HCT116 (cell line): Measurements from ENCODE around the gene CDC42SE1. TPM values are rescaled to one million over a fixed set of nuclear protein-coding genes. Genes with fewer than 3 reads are reported as not detected.

Experiments
- ATAC-seq: fragments of 200-7000 bp; cut with Tn5 transposase; 2 replicates; pipeline ENCODE4 v1.9.1; 2020; ENCODE audit warnings: mild to moderate bottlenecking, moderate library complexity
- BruUV-seq: library from RNA; stranded (reverse); fragments of 400-500 nt; replicated peaks from 2 replicates; lab custom pipeline; 2021; lab: Mats Ljungman, UMichigan
- CTCF ChIA-PET: fragments of 300-600 bp; sonication (Branson Sonifier 250); formaldehyde crosslinking; loops from one replicate; lab custom pipeline; 2021; ENCODE audit warnings: antibody characterized with exemption; lab: Charles Lee
- POLR2A ChIA-PET: fragments of 300-600, 350-600 bp; sonication (Branson Sonifier 250); formaldehyde crosslinking; loops from one replicate; lab custom pipeline; 2021; ENCODE audit warnings: antibody characterized with exemption; lab: Charles Lee
- RAD21 ChIA-PET, 2 experiments: fragments of 300-600 bp; sonication (Branson Sonifier 250); formaldehyde crosslinking; loops; one replicate each; lab custom pipeline; 2023; ENCODE audit warnings: low total read pairs in 2 of 2; ENCODE audit not compliant: uncharacterized antibody in 2 of 2, unreplicated experiment in 2 of 2, low non-redundant PET in 1 of 2; lab: Charles Lee
- DNase-seq: peaks from one replicate; pipeline ENCODE4 v3.0.0-alpha.2; 2010; ENCODE audit warnings: low read depth, low spot score
- H2AFZ ChIP-seq: fragments of 200-600 bp; shearing (Covaris generic), sonication (generic); 2 replicates; pipeline ENCODE4 v1.6.1; 2017; ENCODE audit warnings: low read depth, mixed run types, mixed read lengths, antibody characterized with exemption, low read length; ENCODE audit not compliant: poor library complexity, severe bottlenecking
- H3K27ac ChIP-seq: 2 replicates; pipeline ENCODE4 v1.5.1; 2012; ENCODE audit warnings: low read depth, low read length
- H3K27me3 ChIP-seq: fragments of 200-600 bp; sonication (generic); 2 replicates; pipeline ENCODE4 v1.6.1; 2016; ENCODE audit warnings: mixed run types, low read length, mixed read lengths; ENCODE audit not compliant: insufficient read depth
- H3K36me3 ChIP-seq, 2 experiments: fragments of 200-500 bp in 1 of 2; fragments of 200-600 bp in 1 of 2; sonication (Bioruptor generic) in 1 of 2; sonication (generic) in 1 of 2; 2 replicates each; pipeline versions ENCODE4 v1.5.1 to v1.6.1; 2014 to 2016; ENCODE audit warnings: low read length in 2 of 2, inconsistent platforms in 1 of 2, mixed read lengths in 1 of 2, mixed run types in 1 of 2; ENCODE audit not compliant: insufficient read depth in 2 of 2, control insufficient read depth in 1 of 2
- H3K4me1 ChIP-seq, 2 experiments: fragments of 200-600 bp in 1 of 2; sonication (generic) in 1 of 2; 2 replicates each; pipeline versions ENCODE4 v1.5.1 to v1.6.1; 2012 to 2017; ENCODE audit warnings: low read length in 2 of 2, inconsistent platforms in 1 of 2, mild to moderate bottlenecking in 1 of 2, mixed read lengths in 1 of 2, mixed run types in 1 of 2, moderate library complexity in 1 of 2; ENCODE audit not compliant: insufficient read depth in 2 of 2, control insufficient read depth in 1 of 2
- H3K4me2 ChIP-seq: fragments of 200-600 bp; sonication (generic); 2 replicates; pipeline ENCODE4 v1.6.1; 2017; ENCODE audit warnings: mixed run types, low read length, mixed read lengths
- H3K4me3 ChIP-seq, 2 experiments: fragments of 200-600 bp in 1 of 2; sonication (generic) in 1 of 2; replicated peaks in 1 of 2; 2 replicates each; pipeline ENCODE4 v1.5.1; 2011 to 2016; ENCODE audit warnings: low read length in 2 of 2, control low read depth in 1 of 2, low read depth in 1 of 2, mild to moderate bottlenecking in 1 of 2, mixed read lengths in 1 of 2, mixed run types in 1 of 2
- H3K79me2 ChIP-seq: fragments of 200-600 bp; sonication (generic); 2 replicates; pipeline ENCODE4 v1.6.1; 2017; ENCODE audit warnings: mild to moderate bottlenecking, mixed run types, low read length, moderate library complexity, mixed read lengths; ENCODE audit not compliant: insufficient read depth
- H3K9ac ChIP-seq: fragments of 200-600 bp; sonication (generic); 2 replicates; pipeline ENCODE4 v1.6.1; 2016; ENCODE audit warnings: low read length, mixed read lengths
- H3K9me2 ChIP-seq: fragments of 200-600 bp; sonication (generic), shearing (Covaris generic); 2 replicates; pipeline ENCODE4 v1.6.1; 2017; ENCODE audit warnings: mixed run types, mild to moderate bottlenecking, moderate library complexity; ENCODE audit not compliant: insufficient read depth
- H3K9me3 ChIP-seq, 2 experiments: fragments of 200-500 bp in 1 of 2; fragments of 200-600 bp in 1 of 2; sonication (Bioruptor generic) in 1 of 2; sonication (generic) in 1 of 2; 2 replicates each; pipeline ENCODE4 v1.6.1; 2014 to 2017; ENCODE audit warnings: low read length in 2 of 2, mixed read lengths in 2 of 2, inconsistent platforms in 1 of 2, low read depth in 1 of 2, mild to moderate bottlenecking in 1 of 2, mixed run types in 1 of 2, moderate library complexity in 1 of 2; ENCODE audit not compliant: control insufficient read depth in 1 of 2, insufficient read depth in 1 of 2
- H4K20me1 ChIP-seq: fragments of 200-600 bp; sonication (generic), shearing (Covaris generic); 2 replicates; pipeline ENCODE4 v1.6.1; 2017; ENCODE audit warnings: mixed run types, mild to moderate bottlenecking, moderate library complexity; ENCODE audit not compliant: insufficient read depth
- CTCF ChIP-seq, 3 experiments: fragments of 200-600 bp in 1 of 3; sonication (generic) in 1 of 3; IDR thresholded peaks in 2 of 3; conservative IDR thresholded peaks in 1 of 3; 2 replicates each; pipeline ENCODE4 v1.5.1; 2012 to 2017; ENCODE audit warnings: low read depth in 2 of 3, low read length in 2 of 3, antibody characterized with exemption in 1 of 3, borderline replicate concordance in 1 of 3, control low read depth in 1 of 3, mild to moderate bottlenecking in 1 of 3, mixed read lengths in 1 of 3, mixed run types in 1 of 3, moderate library complexity in 1 of 3; ENCODE audit not compliant: insufficient read depth in 1 of 3
- EGR1 ChIP-seq: IDR thresholded peaks from 2 replicates; pipeline ENCODE4 v1.6.1; 2012; ENCODE audit warnings: low read depth
- ELF1 ChIP-seq: IDR thresholded peaks from 2 replicates; pipeline ENCODE4 v1.6.1; 2012; ENCODE audit warnings: low read depth, borderline replicate concordance
- EZH2 ChIP-seq: fragments of 200-600 bp; sonication (generic); IDR thresholded peaks from 2 replicates; pipeline ENCODE4 v1.6.1; 2017; ENCODE audit warnings: antibody characterized with exemption, mixed run types
- EZH2phosphoT487 ChIP-seq: fragments of 200-600 bp; IDR thresholded peaks from 2 replicates; pipeline ENCODE4 v1.6.1; 2018; ENCODE audit warnings: antibody characterized with exemption, borderline replicate concordance
- FOSL1 ChIP-seq: IDR thresholded peaks from 2 replicates; pipeline ENCODE4 v1.6.1; 2012; ENCODE audit warnings: low read depth
- JUND ChIP-seq: IDR thresholded peaks from 2 replicates; pipeline ENCODE4 v1.6.1; 2012
- POLR2A ChIP-seq: IDR thresholded peaks from 2 replicates; pipeline ENCODE4 v1.7.0; 2011; ENCODE audit warnings: borderline replicate concordance; ENCODE audit not compliant: insufficient read depth, insufficient read length; ENCODE audit errors: extremely low read depth
- POLR2AphosphoS5 ChIP-seq: IDR thresholded peaks from 2 replicates; pipeline ENCODE4 v1.6.1; 2011; ENCODE audit warnings: mild to moderate bottlenecking, low read depth, low read length, moderate library complexity
- SIN3A ChIP-seq: IDR thresholded peaks from 2 replicates; pipeline ENCODE4 v1.6.1; 2012; ENCODE audit warnings: low read depth
- SRF ChIP-seq: IDR thresholded peaks from 2 replicates; pipeline ENCODE4 v1.6.1; 2012; ENCODE audit warnings: low read depth
- YY1 ChIP-seq: IDR thresholded peaks from 2 replicates; pipeline ENCODE4 v1.6.1; 2011; ENCODE audit warnings: low read length, low read depth, moderate library complexity, mild to moderate bottlenecking; ENCODE audit not compliant: insufficient replicate concordance; ENCODE audit errors: extremely low read depth
- ZFX ChIP-seq: fragments of 450-650 bp; IDR thresholded peaks from 2 replicates; pipeline ENCODE4 v1.6.1; 2017
- ZNF274 ChIP-seq: fragments of 200-500 bp; sonication (Bioruptor generic); IDR thresholded peaks from 2 replicates; pipeline ENCODE4 v1.6.1; 2014; ENCODE audit warnings: mild to moderate bottlenecking, low read depth, low read length, inconsistent platforms
- intact Hi-C: fragments of 100-400 bp; cut with micrococcal nuclease; formaldehyde crosslinking; loops from 2 replicates; pipeline ENCODE4 v1.10.0; 2022
- total RNA-seq: library from RNA; stranded (reverse); gene quantifications from one replicate; pipeline ENCODE4 v1.2.1, GENCODE V29; 2021; ENCODE audit not compliant: unreplicated experiment
- TF ChIP-seq, protein P1 (sequence below): IDR thresholded peaks from 2 replicates; pipeline ENCODE4 v1.6.1; 2011; ENCODE audit warnings: mild to moderate bottlenecking, low read length, moderate library complexity; ENCODE audit not compliant: insufficient replicate concordance; ENCODE audit errors: extremely low read depth
- TF ChIP-seq, protein P2 (sequence below): IDR thresholded peaks from 2 replicates; pipeline ENCODE4 v1.6.1; 2012

Gene CDC42SE1
- total RNA-seq, 1 experiment from 2014 or later, result 50.5 TPM

DNA sequence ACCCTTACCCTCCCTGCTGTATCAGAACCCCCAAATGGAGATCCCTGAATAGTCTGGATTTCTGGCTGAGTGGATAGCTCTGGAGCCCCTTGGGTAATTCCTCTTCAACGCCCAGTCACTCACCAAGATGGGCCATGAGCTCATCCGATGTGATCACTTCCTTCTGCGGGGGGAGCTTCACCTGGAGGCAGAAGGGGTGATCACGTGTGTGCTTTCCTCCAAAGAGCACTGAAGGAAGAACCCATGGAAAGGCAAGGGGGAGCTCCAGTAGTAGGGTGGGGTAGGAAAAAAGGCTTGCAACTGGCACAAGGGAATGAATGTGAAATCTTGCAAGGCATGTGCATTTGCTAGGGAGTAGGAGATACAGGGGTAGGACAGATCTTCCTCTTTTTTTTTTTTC, 57.8 kb downstream of the CDC42SE1 start:
- Histone ChIP-seq H3K27me3 (no peaks in the 10 kb centered on the region), H3K36me3 (no peaks in the 10 kb centered on the region), H3K4me2 (no peak overlapping the region), H3K79me2 (no peaks in the 10 kb centered on the region)
- ChIA-PET CTCF (no interaction called here), POLR2A (no interaction called here)
- no peak for DNase-seq
- TF ChIP-seq, protein P1, sequence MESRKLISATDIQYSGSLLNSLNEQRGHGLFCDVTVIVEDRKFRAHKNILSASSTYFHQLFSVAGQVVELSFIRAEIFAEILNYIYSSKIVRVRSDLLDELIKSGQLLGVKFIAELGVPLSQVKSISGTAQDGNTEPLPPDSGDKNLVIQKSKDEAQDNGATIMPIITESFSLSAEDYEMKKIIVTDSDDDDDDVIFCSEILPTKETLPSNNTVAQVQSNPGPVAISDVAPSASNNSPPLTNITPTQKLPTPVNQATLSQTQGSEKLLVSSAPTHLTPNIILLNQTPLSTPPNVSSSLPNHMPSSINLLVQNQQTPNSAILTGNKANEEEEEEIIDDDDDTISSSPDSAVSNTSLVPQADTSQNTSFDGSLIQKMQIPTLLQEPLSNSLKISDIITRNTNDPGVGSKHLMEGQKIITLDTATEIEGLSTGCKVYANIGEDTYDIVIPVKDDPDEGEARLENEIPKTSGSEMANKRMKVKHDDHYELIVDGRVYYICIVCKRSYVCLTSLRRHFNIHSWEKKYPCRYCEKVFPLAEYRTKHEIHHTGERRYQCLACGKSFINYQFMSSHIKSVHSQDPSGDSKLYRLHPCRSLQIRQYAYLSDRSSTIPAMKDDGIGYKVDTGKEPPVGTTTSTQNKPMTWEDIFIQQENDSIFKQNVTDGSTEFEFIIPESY, result no peak
- TF ChIP-seq ZNF274 (no peak), EGR1 (no peak), SRF (no peak), CTCF (IDR thresholded peaks at IDR 0.05 in 2 of 3, conservative IDR thresholded peaks at IDR 0.05 in 1 of 3; ENCODE audit: borderline replicate concordance in 1 of 3, insufficient read depth in 1 of 3, low read depth in 2 of 3, low read length in 2 of 3) (no peak), ZFX (no peak), FOSL1 (no peak), ELF1 (no peak), YY1 (no peak), POLR2A (no peak), EZH2phosphoT487 (no peak), SIN3A (no peak), POLR2AphosphoS5 (no peak), EZH2 (no peak), JUND (no peak)
- TF ChIP-seq, protein P2, sequence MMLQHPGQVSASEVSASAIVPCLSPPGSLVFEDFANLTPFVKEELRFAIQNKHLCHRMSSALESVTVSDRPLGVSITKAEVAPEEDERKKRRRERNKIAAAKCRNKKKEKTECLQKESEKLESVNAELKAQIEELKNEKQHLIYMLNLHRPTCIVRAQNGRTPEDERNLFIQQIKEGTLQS, result no peak
- TF ChIP-seq, all 23 proteins: peak for 0
- ATAC-seq, result no peak
- Histone ChIP-seq H3K9ac (no peak overlapping the region), H3K9me2 (no peaks in the 10 kb centered on the region), H3K9me3 (no peaks in the 10 kb centered on the region), H2AFZ (no peak overlapping the region), H3K4me3 (no peak overlapping the region), H3K27ac (no peak overlapping the region), H3K4me1 (peaks cover 6 to 37% of the 10 kb centered on the region in 2 experiments; a peak in 3 of 4 replicates), H4K20me1 (no peaks in the 10 kb centered on the region)
- intact Hi-C loops, result no loop called here
- BruUV-seq, result no TSS peak
- RAD21 ChIA-PET, result no interaction called here

Other genes with a start within 250 kb of the CDC42SE1 start
- gene ARNT, start 183.0 kb downstream of the CDC42SE1 start, total RNA-seq, result 27.2 TPM
- not detected for gene CTXND2, start 172.5 kb downstream of the CDC42SE1 start, total RNA-seq
- 54.3 TPM for gene SETDB1, start 133.3 kb downstream of the CDC42SE1 start, total RNA-seq
- 218 TPM for gene CERS2, start 84.8 kb downstream of the CDC42SE1 start, total RNA-seq
- gene ANXA9, start 77.3 kb downstream of the CDC42SE1 start, total RNA-seq, result 2.7 TPM
- 1.2 TPM for gene MINDY1, start 52.7 kb downstream of the CDC42SE1 start, total RNA-seq
- 20.2 TPM for gene PRUNE1, start 51.2 kb downstream of the CDC42SE1 start, total RNA-seq
- gene BNIPL, start 23.0 kb downstream of the CDC42SE1 start, total RNA-seq, result 0.86 TPM
- gene C1orf56, start 11.9 kb downstream of the CDC42SE1 start, total RNA-seq, result not detected
- 0.17 TPM for gene MLLT11, start 775 bp upstream of the CDC42SE1 start, total RNA-seq
- gene GABPB2, start 11.1 kb upstream of the CDC42SE1 start, total RNA-seq, result 7.7 TPM
- 8.2 TPM for gene SEMA6C, start 87.0 kb upstream of the CDC42SE1 start, total RNA-seq
- gene TNFAIP8L2, start 97.0 kb upstream of the CDC42SE1 start, total RNA-seq, result not detected
- 5.0 TPM for gene LYSMD1, start 106.3 kb upstream of the CDC42SE1 start, total RNA-seq
- 34.1 TPM for gene SCNM1, start 106.5 kb upstream of the CDC42SE1 start, total RNA-seq
- gene TMOD4, start 116.4 kb upstream of the CDC42SE1 start, total RNA-seq, result 1.8 TPM
- gene VPS72, start 130.6 kb upstream of the CDC42SE1 start, total RNA-seq, result 68.9 TPM
- 75.4 TPM for gene PIP5K1A, start 138.9 kb upstream of the CDC42SE1 start, total RNA-seq
- gene PSMD4, start 195.1 kb upstream of the CDC42SE1 start, total RNA-seq, result 225 TPM
- gene ZNF687, start 222.7 kb upstream of the CDC42SE1 start, total RNA-seq, result 34.3 TPM